GM12801 (cell line): ENCODE data around the gene CEACAM8.

ENCODE experiments used
- TF ChIP-seq, protein P1 (sequence below): IDR thresholded peaks from one replicate; pipeline ENCODE4 v1.5.1; 2011; ENCODE audit warnings: control low read depth; ENCODE audit not compliant: insufficient read length; ENCODE audit errors: extremely low read depth

The CEACAM8 gene

DNA sequence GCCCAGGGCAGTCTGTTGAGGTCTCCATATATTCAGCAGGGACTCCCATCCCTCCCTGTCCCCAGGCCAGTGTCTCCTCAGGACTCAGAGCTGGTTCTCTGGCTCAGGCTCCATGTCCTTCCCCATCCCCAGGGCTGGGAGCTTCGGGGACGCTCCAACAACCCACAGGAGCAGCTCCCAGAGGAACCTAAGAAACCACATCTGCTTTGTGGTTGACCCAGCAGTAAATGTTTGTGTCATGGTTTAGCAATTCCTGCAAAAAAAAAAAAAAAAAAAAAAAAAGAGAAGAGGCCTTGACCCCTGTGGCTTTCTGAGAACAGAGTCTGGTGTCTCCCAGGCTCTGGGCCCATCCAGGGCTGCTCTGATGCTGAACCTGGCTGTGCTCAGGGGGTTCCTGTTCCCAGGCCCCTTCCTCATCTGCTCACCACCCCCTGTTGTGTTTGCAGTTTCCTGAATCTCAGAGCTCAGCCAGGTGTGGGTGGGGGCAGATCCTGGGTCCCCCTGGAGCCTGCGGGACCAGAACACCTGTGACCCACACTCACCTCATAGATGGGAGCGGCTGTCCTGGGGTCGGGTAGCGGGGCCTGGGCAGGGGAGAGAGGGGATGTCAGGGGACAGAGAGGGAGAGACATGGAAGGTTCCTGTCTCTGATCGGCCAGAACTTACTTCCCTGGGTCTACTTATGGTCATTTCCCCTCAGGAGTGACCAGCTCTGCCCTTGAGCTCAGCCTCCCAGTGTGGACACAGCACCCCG is 41.3 kb downstream of the CEACAM8 start:
- TF ChIP-seq, protein P1, sequence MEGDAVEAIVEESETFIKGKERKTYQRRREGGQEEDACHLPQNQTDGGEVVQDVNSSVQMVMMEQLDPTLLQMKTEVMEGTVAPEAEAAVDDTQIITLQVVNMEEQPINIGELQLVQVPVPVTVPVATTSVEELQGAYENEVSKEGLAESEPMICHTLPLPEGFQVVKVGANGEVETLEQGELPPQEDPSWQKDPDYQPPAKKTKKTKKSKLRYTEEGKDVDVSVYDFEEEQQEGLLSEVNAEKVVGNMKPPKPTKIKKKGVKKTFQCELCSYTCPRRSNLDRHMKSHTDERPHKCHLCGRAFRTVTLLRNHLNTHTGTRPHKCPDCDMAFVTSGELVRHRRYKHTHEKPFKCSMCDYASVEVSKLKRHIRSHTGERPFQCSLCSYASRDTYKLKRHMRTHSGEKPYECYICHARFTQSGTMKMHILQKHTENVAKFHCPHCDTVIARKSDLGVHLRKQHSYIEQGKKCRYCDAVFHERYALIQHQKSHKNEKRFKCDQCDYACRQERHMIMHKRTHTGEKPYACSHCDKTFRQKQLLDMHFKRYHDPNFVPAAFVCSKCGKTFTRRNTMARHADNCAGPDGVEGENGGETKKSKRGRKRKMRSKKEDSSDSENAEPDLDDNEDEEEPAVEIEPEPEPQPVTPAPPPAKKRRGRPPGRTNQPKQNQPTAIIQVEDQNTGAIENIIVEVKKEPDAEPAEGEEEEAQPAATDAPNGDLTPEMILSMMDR: no peak

DNA sequence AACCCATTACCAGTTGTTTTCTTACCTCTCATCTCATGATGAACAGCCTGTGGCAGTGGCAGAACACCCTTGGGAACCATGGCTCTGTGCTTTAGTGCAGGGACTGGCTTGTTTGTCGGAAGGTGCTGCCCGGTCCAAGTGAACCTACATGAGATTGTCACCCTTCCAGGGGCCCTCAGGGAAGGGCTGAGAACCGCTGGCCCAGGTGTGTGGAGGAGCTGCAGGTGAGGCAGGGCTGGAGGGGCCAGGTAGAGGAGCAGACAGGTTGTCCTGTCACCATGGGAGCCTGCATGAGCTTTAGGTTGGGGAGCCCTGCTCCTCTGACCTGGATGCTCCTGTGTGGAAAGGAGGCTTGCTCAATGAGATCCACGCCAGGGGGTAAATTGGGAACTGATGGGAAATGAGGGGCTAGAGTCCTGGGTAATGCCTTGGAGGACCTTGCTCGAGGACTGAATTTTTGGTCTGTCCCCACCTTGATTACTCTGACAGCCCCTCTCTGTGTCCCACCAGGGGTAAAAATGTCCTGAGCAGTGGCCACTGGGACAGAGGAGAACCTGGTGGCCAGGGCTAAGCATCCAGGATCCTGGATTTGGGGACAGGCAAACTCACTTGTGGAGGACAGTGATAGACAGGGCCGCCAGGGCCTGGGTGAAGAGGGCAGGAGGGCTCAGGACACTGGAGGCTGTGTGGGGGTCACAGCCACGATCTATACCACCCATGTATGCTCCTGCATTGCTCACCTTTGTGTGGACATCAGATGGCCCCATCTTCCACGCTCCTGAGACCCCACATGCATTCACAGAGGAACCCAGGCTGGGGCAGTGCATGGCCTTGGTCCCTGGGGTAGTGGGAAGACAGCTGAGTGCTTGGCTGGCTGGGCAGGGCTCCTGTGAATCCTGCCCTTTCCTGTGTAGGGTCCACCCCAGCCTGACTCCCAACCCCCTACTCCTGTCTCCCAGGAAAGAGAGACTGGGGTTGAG is 42.3 kb downstream of the CEACAM8 start:
- TF ChIP-seq, protein P1: no peak

DNA sequence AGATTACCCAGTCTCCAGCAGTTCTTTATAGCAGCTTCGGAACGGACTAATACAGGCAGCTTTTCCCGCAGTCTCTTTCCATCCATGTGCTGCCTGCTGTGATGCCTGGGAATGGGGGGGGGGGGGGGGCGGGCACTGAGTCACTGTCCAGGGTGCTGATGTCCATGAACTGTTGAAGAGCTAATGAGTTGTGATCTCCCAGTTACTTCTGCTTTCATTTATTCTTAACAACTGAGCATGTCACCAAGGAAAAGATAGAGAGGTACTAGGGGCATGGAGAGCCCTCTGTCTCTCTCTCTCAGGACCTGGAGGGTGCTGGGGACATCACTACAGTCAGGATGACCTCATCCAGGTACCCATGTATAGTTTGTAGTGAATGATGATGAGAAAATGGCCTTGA is 46.2 kb downstream of the CEACAM8 start:
- TF ChIP-seq, protein P1: no peak

DNA sequence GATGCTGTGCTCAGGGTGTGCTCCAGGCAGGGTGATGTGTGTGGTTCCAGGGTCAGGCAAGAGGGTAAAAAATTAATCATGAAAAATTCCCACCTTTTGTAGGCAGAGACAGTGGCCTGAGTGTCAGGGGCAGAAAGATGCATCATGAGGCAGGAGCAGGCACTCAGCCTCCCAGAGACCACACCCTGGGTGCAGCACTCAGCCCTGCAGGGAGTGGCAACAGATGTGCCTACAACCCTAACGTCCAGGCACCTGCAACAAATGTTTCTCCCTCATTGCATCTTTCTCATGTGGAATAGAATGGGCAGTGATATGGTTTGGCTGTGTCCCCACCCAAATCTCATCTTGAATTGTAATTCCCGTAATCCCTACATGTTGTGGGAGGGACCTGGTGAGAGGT is 46.8 kb downstream of the CEACAM8 start:
- TF ChIP-seq, protein P1: no peak

DNA sequence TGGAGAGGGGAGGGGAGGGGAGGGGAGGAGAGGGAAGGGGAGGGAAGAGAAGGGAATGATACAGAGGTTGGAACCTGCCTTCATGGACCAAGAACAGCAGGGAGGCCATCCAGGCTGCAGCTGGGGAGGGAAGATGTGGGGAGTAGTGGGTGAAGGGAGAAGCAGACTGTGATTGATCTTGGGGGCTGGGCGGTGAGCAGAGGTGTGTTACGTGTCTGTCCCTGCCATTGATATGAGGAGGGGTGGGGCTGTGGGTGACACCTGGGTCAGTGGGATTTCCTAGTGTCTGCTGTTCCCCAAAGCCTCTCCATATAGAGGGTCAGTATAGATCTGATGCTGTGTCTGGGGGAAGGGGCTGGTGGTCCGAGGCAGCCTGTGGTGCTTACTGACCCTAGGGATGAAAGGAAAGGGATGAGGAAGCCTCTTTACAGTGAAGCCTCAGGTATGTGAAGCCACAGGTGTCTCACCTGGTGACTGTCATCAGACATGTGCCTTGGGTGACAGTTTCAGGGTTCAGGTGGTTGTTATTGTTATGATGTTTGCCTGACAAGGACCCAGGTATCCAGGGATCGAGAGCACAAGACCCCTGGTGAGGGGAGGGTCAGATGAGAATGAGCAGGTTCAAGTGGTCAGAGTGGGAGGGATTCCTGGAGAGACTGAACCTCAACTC is 47.8 kb downstream of the CEACAM8 start:
- TF ChIP-seq, protein P1: no peak

DNA sequence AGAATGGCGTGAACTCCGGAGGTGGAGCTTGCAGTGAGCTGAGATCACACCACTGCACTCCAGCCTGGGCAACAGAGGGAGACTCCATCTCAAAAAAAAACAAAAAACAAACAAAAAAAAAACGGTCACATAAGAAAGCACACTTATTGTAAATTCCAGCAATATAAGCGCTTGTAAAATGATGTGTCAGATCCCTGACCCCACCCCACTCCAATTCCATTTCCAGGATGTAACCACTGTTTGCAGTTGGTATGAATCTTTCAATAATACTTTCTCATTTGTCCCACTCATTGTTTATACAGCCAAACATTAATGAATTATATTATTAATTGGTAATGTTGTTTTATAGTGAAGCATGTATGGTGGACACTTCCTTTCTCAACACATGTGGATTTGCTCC is 50.6 kb downstream of the CEACAM8 start:
- TF ChIP-seq, protein P1: no peak

DNA sequence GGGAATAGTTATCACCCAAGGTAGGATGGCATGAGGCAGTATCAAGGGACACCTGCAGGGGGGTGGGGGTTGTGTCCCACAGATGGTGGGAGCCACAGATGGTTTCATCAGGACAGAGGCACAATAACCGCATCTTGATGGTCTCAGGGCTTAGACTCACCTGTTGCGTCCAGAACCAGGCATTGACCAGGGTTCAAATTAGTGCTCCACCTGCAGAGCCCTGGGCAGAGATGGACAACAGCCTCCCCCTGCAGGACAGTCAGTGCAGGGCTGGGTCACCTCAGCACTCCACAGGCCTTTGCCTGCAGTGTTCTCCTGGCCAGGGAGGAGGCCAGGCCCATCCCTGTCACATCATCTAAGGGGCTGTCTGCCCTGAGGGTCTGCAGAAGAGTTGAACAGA is 51.9 kb downstream of the CEACAM8 start:
- TF ChIP-seq, protein P1: no peak
